ENCODE measurements around the gene FBXL7. TPM values are rescaled to one million over a fixed set of nuclear protein-coding genes. Genes with fewer than 3 reads are reported as not detected.

Gene FBXL7
- total RNA-seq, 1 experiment from 2014 or later: not detected

DNA sequence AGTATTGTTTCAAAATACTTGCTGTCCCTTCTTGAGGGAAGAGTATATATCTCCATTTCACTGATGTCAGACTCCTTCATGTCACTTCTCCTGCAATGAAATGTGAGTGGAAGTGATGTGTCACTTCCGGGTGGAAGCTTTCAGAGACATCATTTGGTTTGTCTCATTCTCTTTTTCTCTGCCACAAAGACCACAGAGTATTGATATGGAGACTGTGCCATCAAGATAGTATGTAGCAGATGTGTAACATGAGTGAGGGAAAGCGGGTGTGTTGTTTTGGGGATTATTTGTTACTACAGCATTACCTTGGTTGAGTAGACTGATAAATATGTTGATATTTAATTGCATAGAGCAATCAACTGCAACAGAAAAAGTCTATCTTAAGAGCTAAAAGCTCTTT lies 169.8 kb downstream of the FBXL7 start:
- TF ChIP-seq POLR2AphosphoS5 (IDR thresholded peaks at IDR 0.05; ENCODE audit: low read depth, low read length): no peak
- TF ChIP-seq TCF7L2 (IDR thresholded peaks at IDR 0.05; ENCODE audit: low read depth, low read length): no peak
- TF ChIP-seq SIN3A (IDR thresholded peaks at IDR 0.05; ENCODE audit: borderline replicate concordance, insufficient read depth, low read depth, low read length): no peak
- TF ChIP-seq, protein P1, sequence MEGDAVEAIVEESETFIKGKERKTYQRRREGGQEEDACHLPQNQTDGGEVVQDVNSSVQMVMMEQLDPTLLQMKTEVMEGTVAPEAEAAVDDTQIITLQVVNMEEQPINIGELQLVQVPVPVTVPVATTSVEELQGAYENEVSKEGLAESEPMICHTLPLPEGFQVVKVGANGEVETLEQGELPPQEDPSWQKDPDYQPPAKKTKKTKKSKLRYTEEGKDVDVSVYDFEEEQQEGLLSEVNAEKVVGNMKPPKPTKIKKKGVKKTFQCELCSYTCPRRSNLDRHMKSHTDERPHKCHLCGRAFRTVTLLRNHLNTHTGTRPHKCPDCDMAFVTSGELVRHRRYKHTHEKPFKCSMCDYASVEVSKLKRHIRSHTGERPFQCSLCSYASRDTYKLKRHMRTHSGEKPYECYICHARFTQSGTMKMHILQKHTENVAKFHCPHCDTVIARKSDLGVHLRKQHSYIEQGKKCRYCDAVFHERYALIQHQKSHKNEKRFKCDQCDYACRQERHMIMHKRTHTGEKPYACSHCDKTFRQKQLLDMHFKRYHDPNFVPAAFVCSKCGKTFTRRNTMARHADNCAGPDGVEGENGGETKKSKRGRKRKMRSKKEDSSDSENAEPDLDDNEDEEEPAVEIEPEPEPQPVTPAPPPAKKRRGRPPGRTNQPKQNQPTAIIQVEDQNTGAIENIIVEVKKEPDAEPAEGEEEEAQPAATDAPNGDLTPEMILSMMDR (IDR thresholded peaks at IDR 0.05): no peak
- TF ChIP-seq, protein P2, sequence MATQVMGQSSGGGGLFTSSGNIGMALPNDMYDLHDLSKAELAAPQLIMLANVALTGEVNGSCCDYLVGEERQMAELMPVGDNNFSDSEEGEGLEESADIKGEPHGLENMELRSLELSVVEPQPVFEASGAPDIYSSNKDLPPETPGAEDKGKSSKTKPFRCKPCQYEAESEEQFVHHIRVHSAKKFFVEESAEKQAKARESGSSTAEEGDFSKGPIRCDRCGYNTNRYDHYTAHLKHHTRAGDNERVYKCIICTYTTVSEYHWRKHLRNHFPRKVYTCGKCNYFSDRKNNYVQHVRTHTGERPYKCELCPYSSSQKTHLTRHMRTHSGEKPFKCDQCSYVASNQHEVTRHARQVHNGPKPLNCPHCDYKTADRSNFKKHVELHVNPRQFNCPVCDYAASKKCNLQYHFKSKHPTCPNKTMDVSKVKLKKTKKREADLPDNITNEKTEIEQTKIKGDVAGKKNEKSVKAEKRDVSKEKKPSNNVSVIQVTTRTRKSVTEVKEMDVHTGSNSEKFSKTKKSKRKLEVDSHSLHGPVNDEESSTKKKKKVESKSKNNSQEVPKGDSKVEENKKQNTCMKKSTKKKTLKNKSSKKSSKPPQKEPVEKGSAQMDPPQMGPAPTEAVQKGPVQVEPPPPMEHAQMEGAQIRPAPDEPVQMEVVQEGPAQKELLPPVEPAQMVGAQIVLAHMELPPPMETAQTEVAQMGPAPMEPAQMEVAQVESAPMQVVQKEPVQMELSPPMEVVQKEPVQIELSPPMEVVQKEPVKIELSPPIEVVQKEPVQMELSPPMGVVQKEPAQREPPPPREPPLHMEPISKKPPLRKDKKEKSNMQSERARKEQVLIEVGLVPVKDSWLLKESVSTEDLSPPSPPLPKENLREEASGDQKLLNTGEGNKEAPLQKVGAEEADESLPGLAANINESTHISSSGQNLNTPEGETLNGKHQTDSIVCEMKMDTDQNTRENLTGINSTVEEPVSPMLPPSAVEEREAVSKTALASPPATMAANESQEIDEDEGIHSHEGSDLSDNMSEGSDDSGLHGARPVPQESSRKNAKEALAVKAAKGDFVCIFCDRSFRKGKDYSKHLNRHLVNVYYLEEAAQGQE (IDR thresholded peaks at IDR 0.05; ENCODE audit: insufficient read depth in 1 of 2, low read depth in 2 of 2, low read length in 1 of 2): no peak
- POLR2A ChIA-PET: no interaction called here
- no peak overlapping the region for H3K4me3 ChIP-seq (ENCODE audit: low read depth in 2 of 2, low read length in 2 of 2)
- H3K36me3 ChIP-seq (ENCODE audit: control insufficient read depth, insufficient read depth, low read length): no peaks in the 10 kb centered on the region
- in situ Hi-C loops (cut with HindIII; ENCODE audit: low pct_unique_long_range_greater_than_20kb, low sequenced_read_pairs) (no loop called here), intact Hi-C loops (cut with micrococcal nuclease; ENCODE audit: unreplicated experiment) (no loop called here)
- H3K9me3 ChIP-seq (ENCODE audit: control insufficient read depth, insufficient read depth, low read depth, low read length): 0 out of 2 replicates have a peak, but pooled peaks cover 2% of the 10 kb centered on the region
- H3K27me3 ChIP-seq (ENCODE audit: control insufficient read depth, insufficient read depth, low read length): no peaks in the 10 kb centered on the region
- DNase-seq (ENCODE audit: low read depth, low spot score): no peak
- BruUV-seq (replicated peaks): no TSS peak
- CTCF ChIA-PET: no interaction called here
- H3K4me1 ChIP-seq (ENCODE audit: control insufficient read depth, insufficient read depth, low read length): no peaks in the 10 kb centered on the region
- ATAC-seq: no peak
- no peak overlapping the region for H3K27ac ChIP-seq (ENCODE audit: low read length)

DNA sequence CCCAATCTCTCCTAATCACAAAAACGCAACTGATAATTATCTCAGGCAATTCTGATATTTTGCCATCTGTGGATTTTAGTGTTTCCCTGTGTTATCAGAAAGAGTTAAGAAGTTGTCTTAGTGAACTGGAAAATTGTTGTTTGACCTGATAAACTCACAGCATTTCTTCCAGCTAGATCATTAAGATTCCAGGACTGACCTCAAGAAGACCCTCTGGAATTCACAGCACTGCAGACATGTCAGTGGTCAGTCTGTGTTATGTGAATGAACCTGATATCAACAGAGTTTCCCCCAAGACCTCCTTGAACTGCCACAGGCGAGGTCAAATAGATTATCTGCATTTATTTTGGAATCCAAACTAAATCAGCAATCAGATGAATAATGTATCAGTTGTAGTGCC lies 174.7 kb downstream of the FBXL7 start:
- DNase-seq (ENCODE audit: low read depth, low spot score) (no peak), ATAC-seq (no peak)
- Histone ChIP-seq H3K27me3 (ENCODE audit: control insufficient read depth, insufficient read depth, low read length) (no peaks in the 10 kb centered on the region), H3K4me3 (ENCODE audit: low read depth in 2 of 2, low read length in 2 of 2) (no peak overlapping the region), H3K27ac (ENCODE audit: low read length) (no peak overlapping the region), H3K4me1 (ENCODE audit: control insufficient read depth, insufficient read depth, low read length) (no peaks in the 10 kb centered on the region), H3K9me3 (ENCODE audit: control insufficient read depth, insufficient read depth, low read depth, low read length) (no peaks in the 10 kb centered on the region), H3K36me3 (ENCODE audit: control insufficient read depth, insufficient read depth, low read length) (no peaks in the 10 kb centered on the region)
- intact Hi-C loops (cut with micrococcal nuclease; ENCODE audit: unreplicated experiment): no loop called here
- TF ChIP-seq, protein P1 (IDR thresholded peaks at IDR 0.05): no peak
- TF ChIP-seq, protein P2 (IDR thresholded peaks at IDR 0.05; ENCODE audit: insufficient read depth in 1 of 2, low read depth in 2 of 2, low read length in 1 of 2): no peak
- no peak for TF ChIP-seq TCF7L2 (IDR thresholded peaks at IDR 0.05; ENCODE audit: low read depth, low read length)
- TF ChIP-seq POLR2AphosphoS5 (IDR thresholded peaks at IDR 0.05; ENCODE audit: low read depth, low read length): no peak
- TF ChIP-seq SIN3A (IDR thresholded peaks at IDR 0.05; ENCODE audit: borderline replicate concordance, insufficient read depth, low read depth, low read length): no peak
- no TSS peak for BruUV-seq (replicated peaks)
- in situ Hi-C loops (cut with HindIII; ENCODE audit: low pct_unique_long_range_greater_than_20kb, low sequenced_read_pairs): no loop called here
- CTCF ChIA-PET: no interaction called here
- POLR2A ChIA-PET: no interaction called here

Measured in Panc1 (cell line).